Prostate gland (tissue), 2 donors: Measurements from ENCODE around the gene SUSD3. TPM values are rescaled to one million over a fixed set of nuclear protein-coding genes. Genes with fewer than 3 reads are reported as not detected.

Experiments
- DNase-seq: peaks from one replicate; pipeline ENCODE4 v3.0.0-alpha.2; 2019; ENCODE audit warnings: low spot score
- H3K27ac ChIP-seq, 2 donors: fragments of 200-600 bp; sonication (generic); 2 replicates each; pipeline ENCODE4 v1.5.1; 2017 to 2019
- H3K27me3 ChIP-seq: fragments of 200-600 bp; sonication (generic); replicated peaks from 2 replicates; pipeline ENCODE4 v1.5.1; 2019; ENCODE audit not compliant: insufficient read depth
- H3K36me3 ChIP-seq, 2 donors: fragments of 200-600 bp; sonication (generic); 1 replicate in 1 of 2; 2 replicates in 1 of 2; pipeline versions ENCODE4 v1.5.1 to v1.8.1; 2017 to 2019
- H3K4me1 ChIP-seq: fragments of 200-600 bp; sonication (generic); replicated peaks from 2 replicates; pipeline ENCODE4 v1.5.1; 2019
- H3K4me3 ChIP-seq, 2 donors: fragments of 200-600 bp; sonication (generic); 2 replicates each; pipeline ENCODE4 v1.5.1; 2017 to 2019
- H3K9me3 ChIP-seq: fragments of 200-600 bp; sonication (generic); 2 replicates; pipeline ENCODE4 v1.5.1; 2017
- POLR2A ChIP-seq: fragments of 450-650 bp; IDR thresholded peaks from one replicate; pipeline ENCODE4 v1.6.1; 2016; ENCODE audit warnings: antibody characterized with exemption, mild to moderate bottlenecking
- POLR2AphosphoS5 ChIP-seq: sonication (generic); formaldehyde crosslinking; IDR thresholded peaks from one replicate; pipeline ENCODE4 v1.6.1; 2017; ENCODE audit warnings: antibody characterized with exemption
- WGBS: methylation state at CpG from one replicate; pipeline ENCODE4 v1.1.5; 2018; 5-methylcytosine and 5-hydroxymethylcytosine counted together
- intact Hi-C: fragments of 100-400 bp; cut with DNase I; formaldehyde crosslinking; loops from one replicate; pipeline ENCODE4 v1.14.2; 2022
- total RNA-seq, 2 donors: library from RNA; depleted of rRNA; stranded (reverse); fragments of >200 nt; gene quantifications; one replicate each; pipeline ENCODE4 v1.1.0, GENCODE V29; 2016
- TF ChIP-seq, protein P1 (sequence below), 4 experiments: fragments of 200-600 bp in 2 of 4; fragments of 450-650 bp in 2 of 4; sonication (generic) in 2 of 4; IDR thresholded peaks; 1 replicate in 3 of 4; 2 replicates in 1 of 4; pipeline ENCODE4 v1.5.1; 2016 to 2019; ENCODE audit warnings: antibody characterized with exemption in 4 of 4, mild to moderate bottlenecking in 2 of 4, moderate library complexity in 2 of 4

Gene SUSD3
- total RNA-seq, 2 donors from 2014 or later: 2.2 to 471 TPM

DNA sequence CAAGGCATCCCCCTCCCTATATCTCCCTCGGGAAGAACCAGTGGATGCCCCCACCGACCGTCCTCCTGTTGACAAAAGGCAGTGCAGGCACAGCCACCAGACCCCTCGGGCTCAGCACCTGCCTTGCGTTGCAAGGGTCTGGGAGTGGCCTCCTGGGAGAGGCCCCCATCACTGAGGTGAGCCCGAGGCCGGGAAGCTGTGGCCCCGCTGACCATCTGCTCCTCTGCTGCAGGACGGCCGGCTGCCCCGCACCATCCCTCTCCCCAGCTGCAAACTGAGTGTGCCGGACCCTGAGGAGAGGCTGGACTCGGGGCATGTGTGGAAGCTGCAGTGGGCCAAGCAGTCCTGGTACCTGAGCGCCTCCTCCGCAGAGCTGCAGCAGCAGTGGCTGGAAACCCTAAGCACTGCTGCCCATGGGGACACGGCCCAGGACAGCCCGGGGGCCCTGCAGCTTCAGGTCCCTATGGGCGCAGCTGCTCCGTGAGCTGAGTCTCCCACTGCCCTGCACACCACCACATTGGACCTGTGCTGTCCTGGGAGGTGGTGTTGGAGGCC is 23.3 kb upstream of the SUSD3 start:
- WGBS: 78% methylated on average over 12 of the region's 19 CpGs
- H3K4me1 ChIP-seq: no peaks in the 10 kb centered on the region
- no peaks in the 10 kb centered on the region for H3K27me3 ChIP-seq
- H3K4me3 ChIP-seq: no peak overlapping the region
- intact Hi-C loops: no loop called here
- TF ChIP-seq, protein P1, sequence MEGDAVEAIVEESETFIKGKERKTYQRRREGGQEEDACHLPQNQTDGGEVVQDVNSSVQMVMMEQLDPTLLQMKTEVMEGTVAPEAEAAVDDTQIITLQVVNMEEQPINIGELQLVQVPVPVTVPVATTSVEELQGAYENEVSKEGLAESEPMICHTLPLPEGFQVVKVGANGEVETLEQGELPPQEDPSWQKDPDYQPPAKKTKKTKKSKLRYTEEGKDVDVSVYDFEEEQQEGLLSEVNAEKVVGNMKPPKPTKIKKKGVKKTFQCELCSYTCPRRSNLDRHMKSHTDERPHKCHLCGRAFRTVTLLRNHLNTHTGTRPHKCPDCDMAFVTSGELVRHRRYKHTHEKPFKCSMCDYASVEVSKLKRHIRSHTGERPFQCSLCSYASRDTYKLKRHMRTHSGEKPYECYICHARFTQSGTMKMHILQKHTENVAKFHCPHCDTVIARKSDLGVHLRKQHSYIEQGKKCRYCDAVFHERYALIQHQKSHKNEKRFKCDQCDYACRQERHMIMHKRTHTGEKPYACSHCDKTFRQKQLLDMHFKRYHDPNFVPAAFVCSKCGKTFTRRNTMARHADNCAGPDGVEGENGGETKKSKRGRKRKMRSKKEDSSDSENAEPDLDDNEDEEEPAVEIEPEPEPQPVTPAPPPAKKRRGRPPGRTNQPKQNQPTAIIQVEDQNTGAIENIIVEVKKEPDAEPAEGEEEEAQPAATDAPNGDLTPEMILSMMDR (IDR thresholded peaks at IDR 0.05): no peak
- TF ChIP-seq POLR2A (no peak), POLR2AphosphoS5 (no peak)
- DNase-seq: no peak
- no peak overlapping the region for H3K27ac ChIP-seq
- H3K36me3 ChIP-seq: no peaks in the 10 kb centered on the region
- no peaks in the 10 kb centered on the region for H3K9me3 ChIP-seq

DNA sequence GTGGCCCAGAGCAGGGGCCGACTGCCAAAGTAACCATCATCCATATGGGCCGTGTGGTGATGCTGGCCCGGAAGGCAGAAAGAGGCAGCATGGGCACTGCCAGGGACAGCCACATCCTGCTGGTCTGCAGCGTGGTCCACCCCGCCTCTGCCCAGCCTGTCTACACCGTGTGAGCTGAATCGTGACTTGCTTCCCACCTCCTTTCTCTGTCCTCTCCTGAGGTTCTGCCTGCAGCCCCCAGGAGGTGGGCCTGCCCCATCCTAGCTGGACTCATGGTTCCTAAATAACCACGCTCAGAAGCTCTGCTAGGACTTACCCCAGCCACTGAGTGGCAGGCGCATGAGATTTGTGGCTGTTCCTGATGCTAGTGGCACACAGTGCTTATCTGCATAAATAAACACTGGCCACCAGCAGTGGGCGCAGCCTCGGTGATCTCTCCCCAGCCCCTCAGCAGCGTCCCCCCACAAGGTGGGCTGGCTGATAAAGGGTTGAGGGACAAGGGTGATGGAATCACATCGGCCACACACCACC is 22.6 kb upstream of the SUSD3 start:
- intact Hi-C loops: no loop called here
- no peak for TF ChIP-seq POLR2A
- no peak for TF ChIP-seq POLR2AphosphoS5
- TF ChIP-seq, protein P1 (IDR thresholded peaks at IDR 0.05): no peak
- Histone ChIP-seq H3K27me3 (no peaks in the 10 kb centered on the region), H3K9me3 (no peaks in the 10 kb centered on the region), H3K36me3 (no peaks in the 10 kb centered on the region), H3K27ac (no peak overlapping the region), H3K4me3 (no peak overlapping the region), H3K4me1 (no peaks in the 10 kb centered on the region)
- 84% methylated on average over 13 of the region's 13 CpGs for WGBS
- no peak for DNase-seq

DNA sequence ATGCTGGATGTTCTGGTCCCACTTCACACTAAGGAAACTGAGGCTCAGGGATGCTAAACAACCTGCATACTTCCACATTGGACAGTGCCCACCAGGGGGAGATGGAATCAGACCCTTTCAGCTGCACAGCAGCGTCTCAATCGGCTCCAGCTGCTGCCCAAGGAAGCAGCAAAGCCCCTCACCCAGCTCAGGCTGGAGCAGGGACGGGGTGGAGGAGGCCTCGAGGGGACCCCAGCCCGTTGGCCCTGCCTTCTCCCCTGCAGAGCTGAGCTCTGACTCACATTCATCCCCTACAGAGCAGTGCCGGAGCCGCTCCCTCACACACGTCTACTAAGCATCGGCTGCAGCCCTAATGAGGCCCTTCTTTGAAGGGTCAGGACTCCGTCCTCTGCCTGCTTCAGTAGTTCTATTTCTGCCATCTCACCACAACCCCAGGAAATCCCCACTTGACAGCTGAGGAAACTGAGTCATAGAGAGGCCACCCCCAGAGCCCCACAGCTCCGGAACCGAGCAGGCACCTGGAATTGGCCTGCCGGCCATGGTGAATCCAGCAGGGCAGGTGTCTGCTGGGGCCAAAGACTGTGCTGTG is 21.5 kb upstream of the SUSD3 start:
- Histone ChIP-seq H3K27ac (no peak overlapping the region), H3K27me3 (no peaks in the 10 kb centered on the region), H3K4me1 (no peaks in the 10 kb centered on the region), H3K36me3 (no peaks in the 10 kb centered on the region), H3K4me3 (no peak overlapping the region), H3K9me3 (no peaks in the 10 kb centered on the region)
- DNase-seq: no peak
- TF ChIP-seq POLR2A (no peak), POLR2AphosphoS5 (no peak)
- TF ChIP-seq, protein P1 (IDR thresholded peaks at IDR 0.05): no peak
- 88% methylated on average over 13 of the region's 13 CpGs for WGBS
- intact Hi-C loops: no loop called here

DNA sequence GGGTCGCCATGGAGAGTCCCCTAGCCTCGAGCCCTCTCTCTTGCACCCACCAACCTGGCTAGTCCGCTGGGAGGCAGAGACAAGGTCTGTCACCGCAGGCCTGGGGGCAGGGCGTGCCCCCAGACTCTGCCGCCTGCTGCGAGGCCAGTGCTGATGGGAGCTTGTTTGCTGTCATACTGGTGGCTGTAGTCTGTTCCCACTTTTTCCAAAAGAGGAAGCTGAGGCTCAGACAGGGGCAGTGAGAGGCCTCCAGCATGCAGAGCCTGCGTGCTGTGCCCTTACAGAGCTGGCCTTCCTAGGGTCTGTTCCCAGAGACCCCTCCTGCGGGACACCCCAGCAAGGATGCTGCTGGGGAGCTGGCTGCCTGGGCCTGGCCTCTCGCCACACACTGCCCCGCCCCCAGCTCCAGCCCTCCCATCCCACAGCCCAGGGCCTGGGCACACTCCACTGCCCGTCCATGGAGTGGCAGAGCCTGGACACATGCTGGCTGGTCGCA is 21.0 kb upstream of the SUSD3 start:
- no peaks in the 10 kb centered on the region for H3K4me1 ChIP-seq
- no peak overlapping the region for H3K27ac ChIP-seq
- H3K27me3 ChIP-seq: no peaks in the 10 kb centered on the region
- no peak for DNase-seq
- 85% methylated on average over 13 of the region's 13 CpGs for WGBS
- intact Hi-C loops: no loop called here
- no peaks in the 10 kb centered on the region for H3K36me3 ChIP-seq
- TF ChIP-seq POLR2AphosphoS5: no peak
- TF ChIP-seq POLR2A: no peak
- TF ChIP-seq, protein P1 (IDR thresholded peaks at IDR 0.05): no peak
- H3K4me3 ChIP-seq: no peak overlapping the region
- H3K9me3 ChIP-seq: no peaks in the 10 kb centered on the region

DNA sequence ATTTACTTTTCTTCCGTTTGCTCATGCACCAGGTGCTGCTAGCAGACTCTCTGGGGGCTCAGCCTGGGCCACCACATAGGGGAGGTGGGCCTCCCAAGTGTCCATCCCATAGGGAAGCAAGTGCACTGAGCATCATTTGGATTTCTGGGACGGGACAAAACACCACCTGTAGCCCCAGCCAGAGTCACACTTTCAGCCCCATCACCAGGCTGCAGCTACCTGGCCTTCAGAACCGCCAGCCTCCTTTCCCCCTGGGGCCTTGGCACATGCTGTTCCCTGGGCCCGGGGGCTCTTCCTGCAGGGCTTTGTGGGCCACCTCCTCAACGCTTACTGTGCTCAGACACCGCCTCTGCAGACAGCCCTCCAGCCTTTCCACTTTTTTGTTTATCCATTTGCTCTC is 19.6 kb upstream of the SUSD3 start:
- Histone ChIP-seq H3K4me1 (no peaks in the 10 kb centered on the region), H3K36me3 (no peaks in the 10 kb centered on the region), H3K9me3 (no peaks in the 10 kb centered on the region), H3K4me3 (no peak overlapping the region), H3K27me3 (no peaks in the 10 kb centered on the region), H3K27ac (no peak overlapping the region)
- TF ChIP-seq, protein P1 (IDR thresholded peaks at IDR 0.05): no peak
- TF ChIP-seq POLR2A (no peak), POLR2AphosphoS5 (no peak)
- intact Hi-C loops: no loop called here
- DNase-seq: no peak
- 86% methylated on average over 6 of the region's 6 CpGs for WGBS
